HEK293T (cell line): ENCODE results near the gene CCDC185.

Experiments used
- CTCF ChIA-PET: fragments of 350-600 bp; formaldehyde crosslinking; extraction: SDS; loops from one replicate; lab custom pipeline; 2021; ENCODE audit warnings: antibody characterized with exemption, inconsistent platforms; lab: Yijun Ruan, JAX
- POLR2A ChIA-PET: fragments of 350-600 bp; formaldehyde crosslinking; extraction: SDS; loops from one replicate; lab custom pipeline; 2020; ENCODE audit warnings: antibody characterized with exemption, inconsistent platforms; lab: Yijun Ruan, JAX
- DNase-seq: peaks from one replicate; pipeline ENCODE4 v3.0.0; 2012; ENCODE audit warnings: mixed read lengths; ENCODE audit errors: extremely low spot score
- ARNT ChIP-seq: fragments of 450-650 bp; IDR thresholded peaks from 2 replicates; pipeline ENCODE4 v1.6.1; 2017; ENCODE audit warnings: mild to moderate bottlenecking
- BHLHE40 ChIP-seq: fragments of 450-650 bp; IDR thresholded peaks from 2 replicates; pipeline ENCODE4 v1.6.1; 2016; ENCODE audit warnings: mild to moderate bottlenecking, moderate library complexity, borderline replicate concordance
- CTBP1 ChIP-seq: fragments of 450-650 bp; IDR thresholded peaks from 2 replicates; pipeline ENCODE4 v1.6.1; 2016; ENCODE audit warnings: borderline replicate concordance
- ELF4 ChIP-seq: fragments of 450-650 bp; IDR thresholded peaks from 2 replicates; pipeline ENCODE4 v1.6.1; 2017; ENCODE audit warnings: antibody characterized with exemption
- FOXA1 ChIP-seq: fragments of 450-650 bp; IDR thresholded peaks from 2 replicates; pipeline ENCODE4 v1.6.1; 2016; ENCODE audit warnings: mild to moderate bottlenecking
- FOXK2 ChIP-seq: fragments of 450-650 bp; IDR thresholded peaks from 2 replicates; pipeline ENCODE4 v1.6.1; 2016; ENCODE audit warnings: mild to moderate bottlenecking
- FOXM1 ChIP-seq: fragments of 450-650 bp; IDR thresholded peaks from 2 replicates; pipeline ENCODE4 v1.6.1; 2017; ENCODE audit warnings: mild to moderate bottlenecking, borderline replicate concordance
- HDGF ChIP-seq: fragments of 450-650 bp; IDR thresholded peaks from 2 replicates; pipeline ENCODE4 v1.6.1; 2017; ENCODE audit warnings: antibody characterized with exemption, borderline replicate concordance
- L3MBTL2 ChIP-seq: fragments of 450-650 bp; conservative IDR thresholded peaks from 2 replicates; pipeline ENCODE4 v1.6.1; 2016; ENCODE audit warnings: mild to moderate bottlenecking
- LEF1 ChIP-seq: fragments of 450-650 bp; IDR thresholded peaks from 2 replicates; pipeline ENCODE4 v1.6.1; 2017; ENCODE audit warnings: mild to moderate bottlenecking, borderline replicate concordance
- NFRKB ChIP-seq: fragments of 450-650 bp; IDR thresholded peaks from 2 replicates; pipeline ENCODE4 v1.6.1; 2016; ENCODE audit warnings: mild to moderate bottlenecking, moderate library complexity
- PKNOX1 ChIP-seq: fragments of 450-650 bp; IDR thresholded peaks from 2 replicates; pipeline ENCODE4 v1.6.1; 2016
- SP1 ChIP-seq: fragments of 450-650 bp; IDR thresholded peaks from 2 replicates; pipeline ENCODE4 v1.6.1; 2017
- SUZ12 ChIP-seq: fragments of 450-650 bp; IDR thresholded peaks from 2 replicates; pipeline ENCODE4 v1.6.1; 2016; ENCODE audit warnings: mild to moderate bottlenecking
- TARDBP ChIP-seq: fragments of 450-650 bp; IDR thresholded peaks from 2 replicates; pipeline ENCODE4 v1.6.1; 2016
- ZNF384 ChIP-seq: fragments of 450-650 bp; IDR thresholded peaks from 2 replicates; pipeline ENCODE4 v1.6.1; 2016

Gene CCDC185

GRCh38 chr1:223358826-223359225 is 34.4 kb upstream of the CCDC185 start:
- DNase-seq = no peak
- CTCF ChIA-PET = interaction anchor here (1.2 kb wide), 1 partner anchor 325 kb away, joined by 3 read pairs; no protein-coding TSS in a partner anchor
- POLR2A ChIA-PET = no interaction called here
- no peak for TF ChIP-seq BHLHE40
- TF ChIP-seq LEF1 = no peak
- no peak for TF ChIP-seq FOXK2
- no peak for TF ChIP-seq ZNF384
- no peak for TF ChIP-seq TARDBP
- no peak for TF ChIP-seq SUZ12
- TF ChIP-seq HDGF = no peak
- no peak for TF ChIP-seq ELF4
- TF ChIP-seq NFRKB = no peak
- no peak for TF ChIP-seq FOXA1
- no peak for TF ChIP-seq L3MBTL2
- TF ChIP-seq SP1 = no peak
- no peak for TF ChIP-seq ARNT
- TF ChIP-seq FOXM1 = no peak
- no peak for TF ChIP-seq CTBP1
- TF ChIP-seq PKNOX1 = no peak

GRCh38 chr1:223363057-223363855 is 30.0 kb upstream of the CCDC185 start:
- peak; percentile 37 for DNase-seq
- POLR2A ChIA-PET = no interaction called here
- CTCF ChIA-PET = interaction anchor here (1.4 to 1.9 kb wide), 2 partner anchors 8 to 229 kb away, joined by 4 to 7 read pairs; no protein-coding TSS in a partner anchor
- TF ChIP-seq TARDBP (no peak), BHLHE40 (no peak), FOXA1 (no peak), NFRKB (no peak), PKNOX1 (no peak), SP1 (no peak), ARNT (no peak), ELF4 (no peak), L3MBTL2 (no peak), FOXM1 (no peak), HDGF (no peak)

GRCh38 chr1:223363856-223364684 is 29.1 kb upstream of the CCDC185 start, which contains the start of gene SUSD4:
TSS of gene SUSD4 (minus strand) at chr1:223364176. CDS start at chr1:223363425, 751 bp downstream.
- peak; percentile 76 for DNase-seq
- ChIA-PET CTCF (interaction anchor here (0.7 to 2.0 kb wide), 3 partner anchors 9 to 230 kb away, joined by 4 to 9 read pairs (median 5); no protein-coding TSS in a partner anchor), POLR2A (interaction anchor here (0.7 kb wide), 1 partner anchor 106 kb away, joined by 4 read pairs; no protein-coding TSS in a partner anchor)
- TF ChIP-seq ARNT = no peak
- no peak for TF ChIP-seq PKNOX1
- TF ChIP-seq SP1 = no peak
- TF ChIP-seq BHLHE40 = no peak
- peak; percentile 46; the same call in 1 of the 2 replicates for TF ChIP-seq LEF1
- TF ChIP-seq ZNF384 = peak; percentile 70

GRCh38 chr1:223364685-223365382 is 28.4 kb upstream of the CCDC185 start:
- ChIA-PET CTCF (interaction anchor here (2.0 kb wide), 1 partner anchor 231 kb away, joined by 9 read pairs; no protein-coding TSS in a partner anchor), POLR2A (no interaction called here)
- DNase-seq = no peak
- TF ChIP-seq BHLHE40 (no peak), PKNOX1 (no peak), FOXM1 (no peak), SUZ12 (no peak), TARDBP (no peak), FOXA1 (no peak), FOXK2 (no peak), ELF4 (no peak), L3MBTL2 (no peak), ARNT (no peak), SP1 (no peak), ZNF384 (no peak), CTBP1 (no peak), HDGF (no peak)
